ENCODE data around the gene FAM20A.
"Not testable (repeated sequence)": the region's sequence is repeated elsewhere in the genome, so short reads cannot be mapped to it uniquely, and the experiment has no call there.

FAM20A gene

DNA sequence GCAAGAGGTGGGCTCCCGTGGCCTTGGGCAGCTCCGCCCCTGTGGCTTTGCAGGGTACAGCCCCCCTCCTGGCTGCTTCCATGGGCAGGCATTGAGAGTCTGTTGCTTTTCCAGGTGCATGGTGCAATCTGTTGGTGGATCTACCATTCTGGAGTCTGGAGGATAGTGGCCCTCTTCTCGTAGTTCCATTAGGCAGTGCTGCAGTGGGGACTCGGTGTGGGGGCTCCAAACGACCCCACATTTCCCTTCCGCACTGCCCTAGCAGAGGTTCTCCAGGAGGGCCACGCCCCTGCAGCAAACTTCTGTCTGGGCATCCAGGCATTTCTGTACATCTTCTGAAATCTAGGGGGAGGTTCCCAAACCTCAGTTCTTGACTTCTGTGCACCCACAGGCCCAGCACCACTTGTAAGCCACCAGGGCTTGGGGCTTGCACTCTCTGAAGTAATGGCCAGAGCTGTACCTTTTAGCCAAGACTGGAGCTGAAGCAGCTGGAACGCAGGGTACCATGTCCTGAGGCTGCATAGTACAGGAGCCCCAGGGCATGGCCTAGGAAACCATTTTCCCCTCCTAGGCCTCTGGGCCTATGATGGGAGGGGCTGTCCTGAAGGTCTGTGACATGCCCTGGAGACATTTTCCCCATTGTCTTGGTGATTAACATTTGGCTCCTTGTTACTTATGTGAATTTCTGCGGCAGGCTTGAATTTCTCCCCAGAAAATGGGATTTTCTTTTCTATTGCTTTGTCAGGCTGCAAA lies 82.9 kb downstream of the FAM20A start:
- no peak for DNase-seq

DNA sequence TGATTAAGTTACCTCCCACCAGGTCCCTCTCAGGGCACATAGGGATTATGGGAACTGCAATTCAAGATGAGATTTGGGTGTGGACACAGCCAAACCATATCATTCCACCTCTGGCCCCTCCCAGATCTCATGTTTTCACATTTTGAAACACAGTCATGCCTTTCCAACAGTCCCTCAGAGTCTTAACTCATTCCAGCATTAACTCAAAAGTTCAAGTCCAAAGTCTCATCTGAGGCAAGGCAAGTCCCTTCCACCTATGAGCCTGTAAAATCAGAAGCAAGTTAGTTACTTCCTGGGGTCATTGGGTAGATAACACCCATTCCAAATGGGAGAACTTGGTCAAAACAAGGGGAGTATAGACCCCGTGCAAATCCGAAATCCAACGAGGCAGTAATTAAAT lies 83.6 kb downstream of the FAM20A start:
- DNase-seq, result not testable (repeated sequence)

DNA sequence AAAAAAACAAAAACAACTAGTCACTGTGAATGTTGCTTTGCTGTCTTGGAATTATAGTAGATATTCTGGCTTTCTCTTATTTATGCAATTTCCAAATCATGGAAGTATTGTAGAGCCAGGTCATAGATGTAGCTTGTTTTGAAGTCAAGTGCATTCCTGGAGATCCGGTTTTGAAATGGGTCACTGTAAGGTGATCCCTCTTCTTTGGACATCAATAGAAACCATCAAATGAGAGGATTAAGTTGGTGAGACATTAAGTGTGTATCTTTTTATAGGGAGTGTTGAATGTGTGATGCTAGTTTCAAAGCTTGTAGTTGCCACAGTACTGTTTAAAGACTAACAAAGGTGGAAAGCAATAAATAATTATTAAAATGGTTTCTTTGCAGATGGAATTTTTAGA lies 84.4 kb downstream of the FAM20A start:
- DNase-seq, result no peak

DNA sequence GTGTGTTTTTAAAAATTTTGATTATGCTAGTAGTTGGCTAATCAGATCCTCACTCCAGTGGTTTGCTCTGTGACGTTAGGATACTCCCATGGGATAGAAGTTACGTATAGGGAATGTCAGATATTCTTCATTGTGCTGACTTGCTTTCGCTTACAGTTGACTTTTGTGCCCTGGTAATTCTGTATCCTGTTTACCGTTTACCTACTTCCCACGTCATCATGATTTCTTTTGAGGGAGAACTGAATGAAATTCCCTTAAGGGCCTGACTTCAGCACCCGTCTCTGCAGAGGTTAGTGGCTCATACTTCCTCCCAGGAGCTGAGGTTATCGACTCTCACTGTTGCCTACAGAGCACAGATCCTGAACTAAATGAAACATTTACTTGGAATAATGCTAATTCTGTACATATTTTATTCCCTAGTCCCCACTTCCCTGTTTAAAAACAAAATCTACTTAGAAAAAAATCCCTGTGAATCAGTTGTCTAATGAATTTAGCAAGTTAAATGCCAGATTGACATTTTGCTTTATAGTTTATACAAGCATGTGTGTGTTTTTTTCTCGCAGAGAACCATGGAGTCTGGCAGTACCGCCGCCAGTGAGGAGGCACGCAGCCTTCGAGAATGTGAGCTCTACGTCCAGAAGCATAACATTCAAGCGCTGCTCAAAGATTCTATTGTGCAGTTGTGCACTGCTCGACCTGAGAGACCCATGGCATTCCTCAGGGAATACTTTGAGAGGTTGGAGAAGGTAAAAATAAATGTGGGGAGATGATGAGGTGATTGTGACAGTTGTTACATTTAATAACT lies 86.1 kb downstream of the FAM20A start:
- DNase-seq, result no peak

- DNase-seq, result no peak
Observed at GRCh38 chr17:68513932-68514331, 87.2 kb downstream of the FAM20A start.

DNA sequence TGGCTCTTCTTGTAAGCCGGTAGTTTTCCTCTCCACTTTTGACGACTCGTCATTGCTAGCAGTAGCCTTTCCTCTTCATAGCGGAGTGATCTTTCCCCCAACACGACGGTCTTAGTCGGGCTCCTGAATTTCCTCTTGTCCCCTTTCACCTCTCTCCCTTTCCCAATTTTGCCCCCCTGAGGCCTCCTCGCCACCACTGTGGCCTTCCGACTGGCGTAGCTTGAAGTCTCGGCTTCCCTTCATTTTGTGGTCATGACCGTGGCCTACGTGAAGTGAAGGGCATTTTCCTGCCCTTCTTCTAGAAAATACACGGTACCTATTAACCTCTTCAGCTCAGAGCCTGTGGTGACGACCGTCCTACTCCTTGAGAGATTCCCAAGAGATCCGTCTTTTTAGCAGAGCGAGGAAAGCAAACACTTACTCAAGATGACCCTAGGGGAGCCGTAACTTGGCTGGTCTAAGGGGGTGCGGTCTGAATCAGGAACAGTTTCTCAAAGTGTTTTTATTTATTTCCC lies 88.2 kb downstream of the FAM20A start:
- DNase-seq, result no peak

DNA sequence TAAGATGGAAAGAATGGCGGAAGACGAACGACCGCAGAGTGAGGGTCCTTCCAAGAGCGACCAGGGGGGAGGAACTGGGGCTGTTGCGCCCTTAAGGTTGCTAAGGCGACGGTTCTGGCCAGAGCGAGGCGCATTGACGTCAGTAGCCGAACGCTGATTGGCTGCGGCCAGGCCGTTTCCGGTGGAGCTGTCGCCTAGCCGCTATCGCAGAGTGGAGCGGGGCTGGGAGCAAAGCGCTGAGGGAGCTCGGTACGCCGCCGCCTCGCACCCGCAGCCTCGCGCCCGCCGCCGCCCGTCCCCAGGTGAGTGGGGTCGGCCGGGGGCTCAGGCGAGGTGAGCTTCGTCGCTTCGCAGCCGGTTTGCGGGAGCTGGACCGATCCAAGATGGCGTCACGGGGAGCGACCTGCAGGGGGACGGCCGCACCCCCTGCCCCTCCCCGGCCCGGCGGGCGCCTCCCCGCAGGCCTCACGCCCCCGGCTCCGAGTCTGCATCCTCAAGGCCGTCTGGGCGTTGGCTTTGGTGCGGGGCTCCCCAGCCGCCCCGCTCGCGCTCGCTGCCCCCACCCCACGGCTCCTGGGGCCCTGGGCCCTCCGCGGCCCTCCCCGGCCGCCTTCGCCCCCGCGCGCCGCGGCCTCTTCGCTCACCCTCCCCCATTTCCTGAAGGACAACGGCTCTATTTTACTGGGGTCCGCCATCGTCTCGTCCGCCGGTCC lies 88.8 kb downstream of the FAM20A start, which contains the start of gene PRKAR1A:
Gene PRKAR1A, plus strand, starts transcription at position 184 of the 713 bp plus-strand sequence. CDS start 2,970 bp downstream, outside the sequence.
- DNase-seq, result peak; percentile 97

- peak; percentile 84 for DNase-seq
Observed at GRCh38 chr17:68511671-68512246, 89.4 kb downstream of the FAM20A start.

GRCh38 chr17:68511254-68511670 lies 89.9 kb downstream of the FAM20A start:
- DNase-seq, result no peak

GRCh38 chr17:68509141-68510057 lies 91.8 kb downstream of the FAM20A start:
- DNase-seq, result peak; percentile 86

DNA sequence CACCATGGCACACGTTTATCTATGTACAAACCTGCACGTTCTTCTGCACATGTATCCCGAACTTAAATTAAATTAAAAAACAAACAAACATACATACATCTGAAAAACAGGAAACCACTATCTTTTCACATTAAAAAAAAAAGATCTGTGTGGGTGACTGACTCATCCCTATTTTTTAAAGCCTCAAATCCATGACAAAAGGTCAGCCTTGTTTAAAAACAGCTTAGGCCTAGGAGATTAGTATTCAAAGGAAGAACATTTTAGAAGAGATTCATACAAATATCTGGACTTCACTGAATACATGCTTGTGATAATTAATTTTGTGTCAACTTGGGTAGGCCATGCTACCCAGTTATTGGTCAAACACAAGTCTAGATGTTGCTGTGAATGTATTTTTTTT lies 93.6 kb downstream of the FAM20A start:
- DNase-seq, result no peak

- no peak for DNase-seq
Observed at GRCh38 chr17:68505951-68506350, 95.2 kb downstream of the FAM20A start.

GRCh38 chr17:68501074-68501473 lies 100.1 kb downstream of the FAM20A start:
- no peak for DNase-seq

- no peak for DNase-seq
Observed at GRCh38 chr17:68499587-68499986, 101.6 kb downstream of the FAM20A start.

DNA sequence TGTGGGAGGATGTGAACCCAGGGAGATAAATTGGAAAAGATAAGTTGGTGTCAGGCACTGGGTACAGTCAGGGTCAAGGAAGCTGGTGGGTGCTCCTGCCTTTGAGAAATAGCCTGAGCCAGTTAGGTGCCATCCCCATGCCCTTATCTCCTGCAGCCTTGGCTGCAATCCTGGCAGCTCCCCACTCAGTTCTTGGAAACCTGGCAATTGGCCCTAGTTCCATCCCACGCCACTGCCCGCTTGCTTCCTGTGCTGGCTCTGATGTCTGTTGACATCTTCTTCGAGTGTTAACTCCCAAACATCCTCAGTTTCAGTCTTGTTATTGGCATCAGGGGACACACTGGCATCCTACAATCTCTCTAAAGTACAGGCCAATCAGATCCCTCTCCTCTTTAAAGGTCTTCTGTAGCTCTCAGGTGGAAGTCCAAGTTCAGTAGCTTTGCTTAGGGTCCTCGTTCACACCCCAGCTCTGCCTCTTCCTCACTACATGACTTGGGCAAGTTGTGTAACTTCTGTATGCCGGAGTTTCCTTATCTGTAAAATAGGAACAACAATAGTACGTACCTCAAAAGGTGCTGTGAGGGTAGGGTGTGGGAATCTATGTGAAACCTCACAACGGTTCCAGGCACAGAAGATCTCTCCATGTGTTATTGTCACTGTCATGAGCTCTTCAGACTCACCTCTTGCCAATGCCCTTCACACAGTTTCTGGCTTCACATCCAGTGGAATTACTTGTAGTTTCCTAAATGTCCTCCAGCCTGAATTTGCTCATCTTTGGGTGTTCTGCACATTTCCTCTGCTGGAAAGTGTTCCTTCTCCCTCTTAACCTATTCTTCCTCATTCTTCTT lies 102.5 kb downstream of the FAM20A start:
- no peak for DNase-seq

DNA sequence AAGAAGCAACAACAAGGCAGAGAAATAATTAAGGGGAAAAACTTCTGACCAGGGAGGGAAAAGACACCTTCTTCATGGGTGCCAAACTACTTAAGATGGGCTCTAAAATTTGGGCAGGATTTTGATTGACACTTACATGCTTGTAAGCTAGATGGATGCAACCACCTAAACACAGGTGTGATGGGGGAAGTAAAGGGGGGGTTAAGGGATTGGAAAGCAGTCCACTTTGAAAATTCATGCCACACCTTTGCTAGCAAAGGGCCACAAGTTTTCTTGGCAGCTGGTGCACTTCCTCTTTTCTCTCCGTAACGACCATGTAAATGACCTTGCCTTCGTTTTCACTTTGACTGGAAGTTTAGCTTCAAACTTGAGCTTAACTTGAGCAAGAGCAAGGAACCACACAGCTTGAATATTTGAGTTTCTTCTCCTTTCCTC lies 103.3 kb downstream of the FAM20A start:
- DNase-seq, result no peak

DNA sequence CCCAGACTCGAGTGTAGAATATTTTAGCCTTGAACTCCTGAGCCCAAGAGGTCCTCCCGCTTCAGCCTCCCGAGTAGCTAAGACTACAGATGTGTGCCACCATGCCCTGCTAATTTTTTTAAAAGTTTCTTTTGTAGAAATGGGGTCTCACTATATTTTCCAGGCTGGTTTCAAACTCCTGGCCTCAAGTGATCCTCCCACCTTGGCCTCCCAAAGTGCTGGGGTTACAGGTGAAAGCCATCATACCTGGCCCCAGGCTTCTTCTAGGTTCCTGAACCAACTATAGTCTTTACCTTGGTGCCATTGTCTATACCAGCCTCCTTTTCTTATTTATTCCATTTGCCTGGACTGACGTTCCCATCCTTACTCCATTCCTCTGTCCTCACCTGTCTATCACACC lies 106.1 kb downstream of the FAM20A start:
- no peak for DNase-seq

- not testable (repeated sequence) for DNase-seq
Observed at GRCh38 chr17:68492394-68493054, 108.6 kb downstream of the FAM20A start.

DNA sequence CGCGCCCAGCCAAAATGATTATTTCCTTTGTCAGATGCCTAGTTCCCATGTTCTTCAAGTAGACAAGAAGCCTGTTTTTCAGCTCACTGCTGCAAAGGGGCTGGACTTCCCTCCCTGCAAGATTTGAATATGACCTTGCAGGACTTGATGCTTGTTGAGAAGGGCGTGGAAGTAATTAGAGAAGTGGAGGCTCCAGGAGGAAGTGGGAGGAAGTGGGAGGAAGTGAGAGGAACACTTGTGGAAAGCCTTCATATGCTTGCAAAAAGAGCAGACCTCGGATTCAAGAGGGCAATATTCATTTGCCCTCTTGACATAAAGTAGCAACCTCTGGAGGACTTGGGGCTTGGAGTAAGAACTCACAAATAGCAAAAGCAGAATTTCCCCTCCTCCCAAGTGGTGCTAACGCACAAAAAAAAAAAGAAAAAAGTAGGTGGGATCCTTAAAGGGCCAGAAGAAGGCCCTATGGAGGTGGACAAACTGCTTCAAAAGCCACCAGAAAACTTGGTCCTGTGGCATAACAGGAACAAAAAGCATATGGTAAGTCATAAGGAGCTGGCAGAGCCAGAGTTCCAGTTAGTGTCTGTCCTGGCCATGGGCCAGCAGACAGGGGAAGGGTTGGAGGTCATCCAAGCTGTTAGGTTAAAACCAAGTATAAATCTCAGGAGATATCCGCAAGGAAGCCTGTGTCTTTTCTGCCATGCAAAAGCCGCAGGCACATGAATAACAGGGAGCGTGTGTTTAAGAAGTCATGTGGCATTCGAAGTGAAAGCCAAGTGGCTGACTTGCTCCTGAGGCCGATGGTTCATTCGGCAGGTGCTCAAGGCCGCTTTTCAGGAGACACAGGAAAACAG lies 109.6 kb downstream of the FAM20A start:
- DNase-seq, result no peak

All from NCI-H510A (cell line).